Natural killer cell (primary cell): ENCODE measurements around the gene LRRC27. TPM values are rescaled to one million over a fixed set of nuclear protein-coding genes. Genes with fewer than 3 reads are reported as not detected.
A peak's percentile ranks its signal among the peaks of the same experiment; 100 is the strongest.

Experiments used
- ATAC-seq, 3 donors: fragments of 150-1000 bp in 2 of 3; fragments of 200-7000 bp in 1 of 3; cut with Tn5 transposase; 1 replicate in 1 of 3; 2 replicates in 2 of 3; pipeline ENCODE4 v1.10.0; 2021; ENCODE audit warnings: mild to moderate bottlenecking in 2 of 3, moderate library complexity in 2 of 3
- DNase-seq, 2 donors: peaks; one replicate each; pipeline versions ENCODE4 v3.0.0 to v3.0.0-alpha.2; 2013 to 2021; ENCODE audit warnings: mixed read lengths in 1 of 2
- H3K27ac ChIP-seq: one replicate; pipeline ENCODE4 v1.5.1; 2013; ENCODE audit warnings: mild to moderate bottlenecking, low read length
- H3K27me3 ChIP-seq: one replicate; pipeline ENCODE4 v1.6.1; 2013; ENCODE audit warnings: low read length; ENCODE audit not compliant: control insufficient read depth, insufficient read depth
- H3K36me3 ChIP-seq: one replicate; pipeline ENCODE4 v1.6.1; 2013; ENCODE audit warnings: low read length; ENCODE audit not compliant: control insufficient read depth, insufficient read depth
- H3K4me1 ChIP-seq: one replicate; pipeline ENCODE4 v1.6.1; 2013; ENCODE audit warnings: low read length; ENCODE audit not compliant: control insufficient read depth, insufficient read depth
- H3K4me3 ChIP-seq: one replicate; pipeline ENCODE4 v1.5.1; 2013; ENCODE audit warnings: low read length
- H3K9me3 ChIP-seq: one replicate; pipeline ENCODE4 v1.6.1; 2013; ENCODE audit warnings: low read length; ENCODE audit not compliant: control insufficient read depth, insufficient read depth
- H3K27ac Mint-ChIP-seq, 2 donors: one replicate each; pipeline ENCODE4 v1.8.0; 2022; ENCODE audit warnings: mild to moderate bottlenecking in 2 of 2, mixed read lengths in 2 of 2, moderate library complexity in 1 of 2
- H3K27me3 Mint-ChIP-seq, 2 donors: one replicate each; pipeline ENCODE4 v1.8.0; 2022; ENCODE audit warnings: low read depth in 2 of 2, mixed read lengths in 2 of 2
- H3K36me3 Mint-ChIP-seq: one replicate; pipeline ENCODE4 v1.8.0; 2022; ENCODE audit warnings: mixed read lengths
- H3K4me1 Mint-ChIP-seq, 2 donors: one replicate each; pipeline ENCODE4 v1.8.0; 2022; ENCODE audit warnings: mixed read lengths in 2 of 2
- H3K4me3 Mint-ChIP-seq: one replicate; pipeline ENCODE4 v1.8.0; 2022; ENCODE audit warnings: mild to moderate bottlenecking, moderate library complexity, mixed read lengths
- H3K9me3 Mint-ChIP-seq, 2 donors: one replicate each; pipeline ENCODE4 v1.8.0; 2022; ENCODE audit warnings: mixed read lengths in 2 of 2
- WGBS: methylation state at CpG from one replicate; pipeline ENCODE4 v1.1.7; 2013; ENCODE audit warnings: missing lambda C conversion rate; ENCODE audit not compliant: insufficient coverage; 5-methylcytosine and 5-hydroxymethylcytosine counted together
- intact Hi-C: fragments of 100-400 bp; cut with micrococcal nuclease; formaldehyde crosslinking; loops from one replicate; pipeline ENCODE4 v1.14.2; 2022
- total RNA-seq, 4 donors: library from RNA; stranded (reverse); fragments of 120-200 nt in 1 of 4; gene quantifications; one replicate each; pipeline versions ENCODE4 v1.2.3 to v1.2.4, GENCODE V29; 2013 to 2022
- TF ChIP-seq, protein P1 (sequence below): fragments of 200-600 bp; IDR thresholded peaks from one replicate; pipeline ENCODE4 v1.8.0; 2022; ENCODE audit warnings: antibody characterized with exemption

The LRRC27 gene
- total RNA-seq, 3 donors from 2014 or later (not counting 1 experiment from before 2014, with no cell fraction given): 8.1 to 22.5 (median 9.9) TPM

DNA sequence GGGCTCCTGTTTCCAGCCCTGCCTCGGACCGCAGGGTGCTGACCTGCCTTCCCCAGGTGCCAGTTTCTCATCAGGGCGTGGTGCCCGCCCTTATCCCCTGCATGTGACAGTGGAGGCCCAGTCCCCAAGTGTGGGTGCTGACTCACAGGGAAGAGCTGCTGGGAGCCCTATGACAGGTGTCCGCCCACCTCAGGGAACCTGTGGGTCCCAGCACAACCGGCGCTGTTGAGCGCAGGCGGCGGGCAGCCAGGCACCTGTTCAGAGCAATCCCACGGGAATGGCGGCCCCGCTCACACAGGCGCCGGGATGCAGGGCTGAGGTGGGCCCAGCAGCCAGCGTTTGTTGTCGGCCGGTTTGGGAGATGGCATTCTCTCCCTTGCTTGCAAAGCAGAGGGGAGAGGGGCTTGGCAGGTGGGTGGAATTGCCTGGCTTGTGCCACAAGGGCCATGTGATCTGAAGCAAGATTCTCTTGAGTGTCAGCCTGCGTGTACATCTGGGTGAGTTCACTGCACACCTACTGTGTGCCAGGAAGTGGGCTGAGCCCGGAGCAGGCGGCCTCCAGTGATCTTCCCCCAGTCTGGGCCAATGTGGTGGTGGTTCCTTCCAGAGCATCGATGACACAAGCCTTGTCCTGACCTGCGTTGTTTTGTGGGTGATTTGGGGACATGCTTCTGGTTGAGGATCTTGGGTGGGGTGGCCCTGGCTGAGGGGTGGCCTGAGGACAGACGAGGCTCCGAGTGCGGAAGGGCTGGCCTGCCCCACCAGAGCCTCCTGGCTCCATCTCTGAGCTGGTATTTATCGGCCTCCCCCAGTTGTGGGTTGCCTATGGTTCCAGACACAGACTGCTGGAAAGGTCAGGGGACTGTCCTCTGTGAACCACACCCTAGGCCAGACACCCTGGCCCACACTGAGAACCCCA is 67.4 kb downstream of the LRRC27 start:
- Mint-ChIP-seq H3K27ac (peak overlapping the region; percentile 23 to 88), H3K4me3 (peak overlapping the region; percentile 31), H3K9me3 (no peaks in the 10 kb centered on the region), H3K27me3 (no peaks in the 10 kb centered on the region), H3K4me1 (peaks cover 5 to 30% of the 10 kb centered on the region in 2 donors), H3K36me3 (no peaks in the 10 kb centered on the region)
- Histone ChIP-seq H3K4me3 (no peak overlapping the region), H3K4me1 (peaks cover 59% of the 10 kb centered on the region), H3K27ac (no peak overlapping the region), H3K36me3 (no peaks in the 10 kb centered on the region), H3K9me3 (no peaks in the 10 kb centered on the region), H3K27me3 (no peaks in the 10 kb centered on the region)
- intact Hi-C loops: loop anchor here (5.0 to 10.0 kb wide), 2 partner anchors 138 to 175 kb away; partner anchors contain the start of gene INPP5A
- ATAC-seq (no peak), DNase-seq (no peak)
- 87% methylated on average over 27 of the region's 27 CpGs for WGBS
- TF ChIP-seq, protein P1, sequence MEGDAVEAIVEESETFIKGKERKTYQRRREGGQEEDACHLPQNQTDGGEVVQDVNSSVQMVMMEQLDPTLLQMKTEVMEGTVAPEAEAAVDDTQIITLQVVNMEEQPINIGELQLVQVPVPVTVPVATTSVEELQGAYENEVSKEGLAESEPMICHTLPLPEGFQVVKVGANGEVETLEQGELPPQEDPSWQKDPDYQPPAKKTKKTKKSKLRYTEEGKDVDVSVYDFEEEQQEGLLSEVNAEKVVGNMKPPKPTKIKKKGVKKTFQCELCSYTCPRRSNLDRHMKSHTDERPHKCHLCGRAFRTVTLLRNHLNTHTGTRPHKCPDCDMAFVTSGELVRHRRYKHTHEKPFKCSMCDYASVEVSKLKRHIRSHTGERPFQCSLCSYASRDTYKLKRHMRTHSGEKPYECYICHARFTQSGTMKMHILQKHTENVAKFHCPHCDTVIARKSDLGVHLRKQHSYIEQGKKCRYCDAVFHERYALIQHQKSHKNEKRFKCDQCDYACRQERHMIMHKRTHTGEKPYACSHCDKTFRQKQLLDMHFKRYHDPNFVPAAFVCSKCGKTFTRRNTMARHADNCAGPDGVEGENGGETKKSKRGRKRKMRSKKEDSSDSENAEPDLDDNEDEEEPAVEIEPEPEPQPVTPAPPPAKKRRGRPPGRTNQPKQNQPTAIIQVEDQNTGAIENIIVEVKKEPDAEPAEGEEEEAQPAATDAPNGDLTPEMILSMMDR: no peak

DNA sequence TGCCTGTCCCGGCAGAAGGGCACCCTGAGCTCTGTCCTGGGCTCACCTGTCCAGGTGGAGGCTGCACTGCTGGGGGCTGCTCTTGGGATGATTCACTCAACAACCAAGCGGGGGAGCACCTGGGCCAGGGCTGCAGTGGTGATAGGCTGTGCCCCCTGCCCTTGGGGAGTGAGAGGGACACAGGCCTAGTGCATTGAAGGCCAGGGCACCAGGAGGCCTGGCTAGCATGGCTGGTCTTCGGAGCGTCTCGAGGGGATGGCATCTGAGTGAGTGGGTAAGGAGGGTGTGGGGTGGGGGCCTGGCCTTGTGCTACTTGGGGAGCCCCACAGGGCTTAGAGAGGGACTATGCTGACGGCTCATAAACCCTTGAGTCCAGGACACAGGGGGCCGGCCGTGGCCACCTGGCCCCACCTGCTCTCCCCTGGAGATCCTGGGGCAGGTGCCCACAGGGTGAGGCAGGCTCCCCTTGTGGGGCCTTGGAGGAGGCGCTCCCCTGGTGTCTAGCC is 68.1 kb downstream of the LRRC27 start:
- intact Hi-C loops: no loop called here
- H3K27me3 Mint-ChIP-seq: no peaks in the 10 kb centered on the region
- TF ChIP-seq, protein P1: no peak
- Histone ChIP-seq H3K4me1 (peaks cover 55% of the 10 kb centered on the region), H3K36me3 (no peaks in the 10 kb centered on the region), H3K27me3 (no peaks in the 10 kb centered on the region), H3K9me3 (no peaks in the 10 kb centered on the region), H3K27ac (no peak overlapping the region), H3K4me3 (no peak overlapping the region)
- no peak overlapping the region for H3K4me3 Mint-ChIP-seq
- 91% methylated on average over 9 of the region's 9 CpGs for WGBS
- H3K36me3 Mint-ChIP-seq: no peaks in the 10 kb centered on the region
- no peak for DNase-seq
- ATAC-seq: no peak
- H3K27ac Mint-ChIP-seq: peak overlapping the region; percentile 23 to 70
- peaks cover 5 to 23% of the 10 kb centered on the region in 2 donors for H3K4me1 Mint-ChIP-seq
- H3K9me3 Mint-ChIP-seq: no peaks in the 10 kb centered on the region

DNA sequence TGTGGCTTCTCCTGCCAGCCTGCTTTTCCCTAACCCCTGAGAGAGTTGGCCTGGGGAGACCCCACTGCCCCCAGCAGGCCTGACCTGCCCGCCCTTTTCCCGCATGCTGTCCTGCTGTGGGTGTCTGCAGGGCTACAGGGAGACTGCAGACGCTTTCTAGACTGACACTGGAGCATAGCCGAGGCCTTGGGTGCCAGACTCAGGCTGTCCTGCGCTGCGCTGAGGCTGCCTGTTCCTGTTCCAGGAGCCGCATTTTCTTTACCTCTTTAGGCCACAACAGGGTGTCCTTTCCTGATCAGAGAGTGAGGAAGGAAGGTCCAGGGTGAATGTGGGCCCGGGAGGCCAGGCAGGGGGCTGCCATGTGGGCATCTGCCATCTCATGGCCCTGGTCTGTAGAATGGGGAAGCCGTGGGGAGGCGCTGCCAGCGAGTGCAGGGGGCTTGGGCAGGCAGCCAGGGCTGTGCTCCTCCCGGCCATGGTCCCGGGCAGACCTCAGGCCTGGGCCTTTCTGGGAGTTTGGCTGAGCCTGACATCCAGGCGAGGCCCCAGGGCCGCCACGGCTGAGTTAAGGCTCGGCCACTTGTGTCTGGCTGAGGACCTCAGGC is 68.7 kb downstream of the LRRC27 start:
- no peaks in the 10 kb centered on the region for H3K9me3 ChIP-seq
- Mint-ChIP-seq H3K4me3 (peak overlapping the region; percentile 13), H3K9me3 (no peaks in the 10 kb centered on the region), H3K36me3 (no peaks in the 10 kb centered on the region), H3K27me3 (no peaks in the 10 kb centered on the region), H3K27ac (peak overlapping the region; percentile 41 to 70), H3K4me1 (peaks cover 5 to 21% of the 10 kb centered on the region in 2 donors)
- ATAC-seq (no peak), DNase-seq (no peak)
- peaks cover 2% of the 10 kb centered on the region for H3K36me3 ChIP-seq
- H3K27me3 ChIP-seq: no peaks in the 10 kb centered on the region
- TF ChIP-seq, protein P1: no peak
- peaks cover 49% of the 10 kb centered on the region for H3K4me1 ChIP-seq
- 62% methylated on average over 17 of the region's 17 CpGs for WGBS
- intact Hi-C loops: no loop called here
- no peak overlapping the region for H3K4me3 ChIP-seq
- H3K27ac ChIP-seq: no peak overlapping the region
